AG09319 (cell line): ENCODE results near the gene RFC4.

Source experiments
- DNase-seq: peaks from one replicate; pipeline ENCODE4 v3.0.0-alpha.2; 2010; ENCODE audit warnings: low read depth; ENCODE audit errors: extremely low read depth
- CTCF ChIP-seq: IDR thresholded peaks from 2 replicates; pipeline ENCODE4 v1.5.1; 2011; ENCODE audit warnings: low read depth, mild to moderate bottlenecking, inconsistent platforms, low read length, moderate library complexity

Gene RFC4

GRCh38 chr3:186789554-186790260 lies 16.6 kb downstream of the RFC4 start:
- TF ChIP-seq CTCF: no peak

GRCh38 chr3:186788482-186789370 lies 17.6 kb downstream of the RFC4 start:
- no peak for TF ChIP-seq CTCF
- no peak for DNase-seq

More at GRCh38 chr3:186789554-186790260, 16.6 kb downstream of the RFC4 start:
- no peak for DNase-seq

GRCh38 chr3:186787642-186788481 lies 18.4 kb downstream of the RFC4 start:
- TF ChIP-seq CTCF: no peak

GRCh38 chr3:186786922-186787321 lies 19.4 kb downstream of the RFC4 start:
- no peak for DNase-seq
- no peak for TF ChIP-seq CTCF

More at GRCh38 chr3:186787642-186788481, 18.4 kb downstream of the RFC4 start:
- DNase-seq: no peak

GRCh38 chr3:186785495-186786018 lies 20.7 kb downstream of the RFC4 start:
- no peak for TF ChIP-seq CTCF
- DNase-seq: no peak

- no peak for TF ChIP-seq CTCF
- DNase-seq: no peak
Measured at GRCh38 chr3:186784820-186785494, 21.3 kb downstream of the RFC4 start.
